ENCODE results near the gene ELP4. TPM values are rescaled to one million over a fixed set of nuclear protein-coding genes. Genes with fewer than 3 reads are reported as not detected.

Gene ELP4
- total RNA-seq, 1 donor from 2014 or later: 8.6 TPM

DNA sequence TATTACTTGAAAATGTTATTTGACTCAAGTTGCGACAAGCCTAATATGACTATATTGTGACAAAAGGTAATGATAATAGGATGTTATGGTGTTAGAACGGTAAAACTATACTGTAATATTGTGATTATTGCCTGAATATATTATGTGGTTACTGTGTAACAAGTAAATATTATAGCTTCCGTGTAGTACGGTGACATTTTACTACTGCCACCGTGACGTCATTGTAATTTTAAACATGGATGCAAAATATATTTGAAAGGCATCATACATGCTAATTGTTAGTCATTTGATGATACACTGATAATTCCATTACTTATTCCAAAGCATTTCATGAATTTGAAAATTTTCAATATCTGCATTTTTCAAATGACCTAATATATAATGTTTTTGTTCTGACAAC, 2.5 kb downstream of the ELP4 start:
- Mint-ChIP-seq H3K4me1 (ENCODE audit: low read depth) (peaks cover 27% of the 10 kb centered on the region), H3K27ac (ENCODE audit: unreplicated experiment) (no peak overlapping the region), H3K36me3 (ENCODE audit: low read depth) (no peaks in the 10 kb centered on the region), H3K4me3 (ENCODE audit: unreplicated experiment) (no peak overlapping the region), H3K27me3 (ENCODE audit: low read depth) (no peaks in the 10 kb centered on the region), H3K9me3 (ENCODE audit: low read depth) (no peaks in the 10 kb centered on the region)
- DNase-seq (ENCODE audit: low spot score): no peak
- TF ChIP-seq, protein P1, sequence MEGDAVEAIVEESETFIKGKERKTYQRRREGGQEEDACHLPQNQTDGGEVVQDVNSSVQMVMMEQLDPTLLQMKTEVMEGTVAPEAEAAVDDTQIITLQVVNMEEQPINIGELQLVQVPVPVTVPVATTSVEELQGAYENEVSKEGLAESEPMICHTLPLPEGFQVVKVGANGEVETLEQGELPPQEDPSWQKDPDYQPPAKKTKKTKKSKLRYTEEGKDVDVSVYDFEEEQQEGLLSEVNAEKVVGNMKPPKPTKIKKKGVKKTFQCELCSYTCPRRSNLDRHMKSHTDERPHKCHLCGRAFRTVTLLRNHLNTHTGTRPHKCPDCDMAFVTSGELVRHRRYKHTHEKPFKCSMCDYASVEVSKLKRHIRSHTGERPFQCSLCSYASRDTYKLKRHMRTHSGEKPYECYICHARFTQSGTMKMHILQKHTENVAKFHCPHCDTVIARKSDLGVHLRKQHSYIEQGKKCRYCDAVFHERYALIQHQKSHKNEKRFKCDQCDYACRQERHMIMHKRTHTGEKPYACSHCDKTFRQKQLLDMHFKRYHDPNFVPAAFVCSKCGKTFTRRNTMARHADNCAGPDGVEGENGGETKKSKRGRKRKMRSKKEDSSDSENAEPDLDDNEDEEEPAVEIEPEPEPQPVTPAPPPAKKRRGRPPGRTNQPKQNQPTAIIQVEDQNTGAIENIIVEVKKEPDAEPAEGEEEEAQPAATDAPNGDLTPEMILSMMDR (IDR thresholded peaks at IDR 0.05): no peak

DNA sequence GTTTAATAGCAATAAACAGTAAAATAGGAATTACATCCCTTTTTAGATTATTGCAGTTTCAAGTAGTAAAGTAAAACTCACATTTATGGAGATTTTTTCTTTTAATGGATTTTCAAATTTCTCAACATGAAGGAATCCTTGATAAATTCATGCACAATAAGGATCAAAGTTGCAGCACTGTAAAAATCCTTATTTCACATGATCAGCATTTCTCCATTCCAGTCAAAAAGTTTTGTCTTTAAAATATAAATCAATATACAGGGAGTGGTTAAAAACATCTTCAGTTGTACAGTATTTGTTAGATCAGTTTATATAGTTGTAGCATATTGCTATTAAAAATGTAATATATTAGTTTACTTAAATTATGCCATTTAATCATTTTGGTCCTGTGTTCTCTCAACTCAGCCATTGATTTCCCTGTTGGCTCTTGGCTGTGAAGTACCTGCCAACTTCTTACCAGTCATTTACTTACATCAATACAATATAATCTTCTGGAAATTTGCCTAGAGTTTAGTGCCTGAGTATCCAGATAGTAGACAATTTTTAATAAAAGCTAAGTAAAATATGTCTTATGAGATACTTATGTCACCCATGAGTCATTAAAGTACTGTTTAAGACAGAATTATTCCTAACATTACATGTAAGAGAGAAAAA, 12.1 kb downstream of the ELP4 start:
- H3K4me3 Mint-ChIP-seq (ENCODE audit: unreplicated experiment): no peak overlapping the region
- peaks cover 2% of the 10 kb centered on the region for H3K9me3 Mint-ChIP-seq (ENCODE audit: low read depth)
- no peak for DNase-seq (ENCODE audit: low spot score)
- TF ChIP-seq, protein P1 (IDR thresholded peaks at IDR 0.05): no peak
- H3K36me3 Mint-ChIP-seq (ENCODE audit: low read depth): no peaks in the 10 kb centered on the region
- H3K27me3 Mint-ChIP-seq (ENCODE audit: low read depth): no peaks in the 10 kb centered on the region
- H3K4me1 Mint-ChIP-seq (ENCODE audit: low read depth): no peaks in the 10 kb centered on the region
- no peak overlapping the region for H3K27ac Mint-ChIP-seq (ENCODE audit: unreplicated experiment)

DNA sequence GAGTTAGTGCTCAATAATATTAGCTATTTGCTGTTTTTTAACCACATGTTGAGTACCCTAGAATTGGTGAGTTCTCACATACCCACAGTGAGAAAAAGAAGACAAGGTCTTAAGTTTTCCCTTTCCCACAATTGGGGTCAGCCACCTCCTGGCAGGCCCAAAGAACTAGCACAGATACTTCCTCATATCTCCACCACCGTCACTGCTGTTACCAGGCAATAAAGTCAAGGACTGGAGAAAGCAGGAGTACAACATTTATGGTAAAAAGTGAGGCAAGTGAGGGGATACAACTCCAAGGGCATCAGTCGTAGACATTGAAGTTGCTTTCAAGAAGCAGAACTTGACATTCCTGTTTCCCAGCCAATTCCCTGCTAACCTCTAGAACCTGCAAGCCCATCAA, 19.6 kb downstream of the ELP4 start:
- H3K4me1 Mint-ChIP-seq (ENCODE audit: low read depth): no peaks in the 10 kb centered on the region
- no peak for DNase-seq (ENCODE audit: low spot score)
- H3K4me3 Mint-ChIP-seq (ENCODE audit: unreplicated experiment): no peak overlapping the region
- no peaks in the 10 kb centered on the region for H3K27me3 Mint-ChIP-seq (ENCODE audit: low read depth)
- H3K36me3 Mint-ChIP-seq (ENCODE audit: low read depth): peaks cover 2% of the 10 kb centered on the region
- H3K9me3 Mint-ChIP-seq (ENCODE audit: low read depth): peaks cover 3% of the 10 kb centered on the region
- TF ChIP-seq, protein P1 (IDR thresholded peaks at IDR 0.05): no peak
- no peak overlapping the region for H3K27ac Mint-ChIP-seq (ENCODE audit: unreplicated experiment)

DNA sequence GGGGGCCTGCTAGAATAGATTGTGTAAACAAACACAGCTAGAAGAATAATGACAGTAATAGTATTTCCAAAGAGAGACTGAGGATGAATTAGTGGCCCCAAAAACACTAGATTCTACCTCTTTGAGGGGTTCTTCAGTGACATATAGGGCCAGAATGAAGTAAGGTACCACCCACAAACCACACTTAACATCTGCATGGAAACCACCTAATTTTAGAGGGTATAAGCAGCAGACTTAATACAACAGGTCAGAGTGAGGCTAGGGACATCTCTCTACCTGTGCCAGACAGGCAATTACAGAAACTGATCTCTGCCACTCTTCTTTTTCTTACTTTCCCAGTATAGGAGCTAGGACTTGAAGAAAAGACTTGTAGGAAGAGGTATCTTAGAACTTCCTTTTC, 20.1 kb downstream of the ELP4 start:
- TF ChIP-seq, protein P1 (IDR thresholded peaks at IDR 0.05): no peak
- Mint-ChIP-seq H3K4me1 (ENCODE audit: low read depth) (no peaks in the 10 kb centered on the region), H3K4me3 (ENCODE audit: unreplicated experiment) (no peak overlapping the region), H3K9me3 (ENCODE audit: low read depth) (peaks cover 3% of the 10 kb centered on the region), H3K27ac (ENCODE audit: unreplicated experiment) (no peak overlapping the region), H3K27me3 (ENCODE audit: low read depth) (no peaks in the 10 kb centered on the region), H3K36me3 (ENCODE audit: low read depth) (peaks cover 2% of the 10 kb centered on the region)
- DNase-seq (ENCODE audit: low spot score): no peak

DNA sequence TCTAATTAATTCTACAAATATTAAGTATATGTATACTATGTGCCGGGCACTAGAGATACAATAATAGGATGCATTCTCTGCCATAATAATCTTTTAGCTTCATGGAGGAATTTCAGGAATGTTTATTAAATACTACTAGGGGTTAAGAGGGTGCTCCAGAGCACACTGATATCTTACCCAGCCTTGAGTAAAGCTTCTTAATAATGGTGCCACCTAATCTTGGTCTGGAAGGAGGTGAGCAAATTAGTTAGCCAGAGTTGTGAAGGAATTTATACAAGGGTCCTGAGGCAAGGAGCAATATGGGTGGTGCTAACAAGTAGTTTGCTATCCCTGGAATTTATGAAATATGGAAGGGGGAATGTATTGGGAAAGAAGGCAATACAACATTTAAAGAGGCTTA, 21.7 kb downstream of the ELP4 start:
- no peaks in the 10 kb centered on the region for H3K4me1 Mint-ChIP-seq (ENCODE audit: low read depth)
- no peak for DNase-seq (ENCODE audit: low spot score)
- no peak overlapping the region for H3K27ac Mint-ChIP-seq (ENCODE audit: unreplicated experiment)
- H3K4me3 Mint-ChIP-seq (ENCODE audit: unreplicated experiment): no peak overlapping the region
- peaks cover 3% of the 10 kb centered on the region for H3K9me3 Mint-ChIP-seq (ENCODE audit: low read depth)
- no peaks in the 10 kb centered on the region for H3K27me3 Mint-ChIP-seq (ENCODE audit: low read depth)
- peaks cover 4% of the 10 kb centered on the region for H3K36me3 Mint-ChIP-seq (ENCODE audit: low read depth)
- TF ChIP-seq, protein P1 (IDR thresholded peaks at IDR 0.05): no peak
